A549 (cell line): Measurements from ENCODE around the gene ARHGEF38.

Source experiments
- CBX2 ChIP-seq: fragments of 200-600 bp; sonication (generic); IDR thresholded peaks from 2 replicates; pipeline ENCODE4 v1.6.1; 2016; ENCODE audit warnings: low read depth, mild to moderate bottlenecking, borderline replicate concordance
- CEBPB ChIP-seq, 2 experiments: fragments of >200 bp in 1 of 2; sonication (Bioruptor Twin) in 1 of 2; formaldehyde crosslinking in 1 of 2; IDR thresholded peaks; 2 replicates each; pipeline ENCODE4 v1.6.1; 2012 to 2016
- CHD2 ChIP-seq: fragments of 150-350 bp; IDR thresholded peaks from 2 replicates; pipeline ENCODE4 v1.6.1; 2014; ENCODE audit warnings: low read length; ENCODE audit not compliant: partially characterized antibody
- CTCF ChIP-seq: fragments of >200 bp; sonication (Bioruptor Twin); formaldehyde crosslinking; IDR thresholded peaks from 3 replicates; pipeline ENCODE4 v1.5.1; 2016
- GATA3 ChIP-seq: IDR thresholded peaks from 2 replicates; pipeline ENCODE4 v1.6.1; 2012; ENCODE audit warnings: borderline replicate concordance
- HMGXB4 ChIP-seq: fragments of 250-450 bp; sonication (Bioruptor Pico); IDR thresholded peaks from 2 replicates; pipeline ENCODE4 v1.5.0; 2021; ENCODE audit warnings: mild to moderate bottlenecking, moderate library complexity, borderline replicate concordance
- JUN ChIP-seq, 2 experiments: fragments of >200 bp; sonication (Bioruptor Twin); formaldehyde crosslinking; IDR thresholded peaks; 2 replicates in 1 of 2; 3 replicates in 1 of 2; pipeline ENCODE4 v1.6.1; 2016 to 2017
- MAFK ChIP-seq: fragments of 450-650 bp; IDR thresholded peaks from 2 replicates; pipeline ENCODE4 v1.6.1; 2014; ENCODE audit not compliant: partially characterized antibody
- NPAS2 ChIP-seq: fragments of 250-450 bp; sonication (Bioruptor Pico); IDR thresholded peaks from 2 replicates; pipeline ENCODE4 v1.8.0; 2022; ENCODE audit warnings: mild to moderate bottlenecking, moderate library complexity, borderline replicate concordance
- POLR2A ChIP-seq: IDR thresholded peaks from 2 replicates; pipeline ENCODE4 v1.6.1; 2012; ENCODE audit warnings: mild to moderate bottlenecking, low read length
- RAD21 ChIP-seq, 2 experiments: fragments of >200 bp in 1 of 2; sonication (Bioruptor Twin) in 1 of 2; formaldehyde crosslinking in 1 of 2; IDR thresholded peaks in 1 of 2; conservative IDR thresholded peaks in 1 of 2; 2 replicates in 1 of 2; 3 replicates in 1 of 2; pipeline ENCODE4 v1.6.1; 2012 to 2018; ENCODE audit warnings: inconsistent platforms in 1 of 2
- REST ChIP-seq: fragments of 200-600 bp; sonication (generic); IDR thresholded peaks from 2 replicates; pipeline ENCODE4 v1.6.1; 2016; ENCODE audit warnings: antibody characterized with exemption, mild to moderate bottlenecking, moderate library complexity
- RFX5 ChIP-seq: fragments of 450-650 bp; IDR thresholded peaks from 2 replicates; pipeline ENCODE4 v1.7.1; 2014; ENCODE audit warnings: antibody characterized with exemption, mild to moderate bottlenecking, moderate library complexity

GRCh38 chr4:105623099-105623498, 70.7 kb downstream of the ARHGEF38 start:
- TF ChIP-seq JUN (IDR thresholded peaks at IDR 0.05) (no peak), RAD21 (conservative IDR thresholded peaks at IDR 0.05 in 1 of 2, IDR thresholded peaks at IDR 0.05 in 1 of 2) (no peak), CTCF (no peak), CHD2 (no peak), NPAS2 (no peak), MAFK (no peak), GATA3 (no peak), POLR2A (no peak), RFX5 (no peak), CEBPB (IDR thresholded peaks at IDR 0.05) (no peak), REST (no peak), HMGXB4 (CRISPR knock-in tag) (no peak), CBX2 (no peak)
